HEK293T (cell line): ENCODE data around the gene ATP6V1G1.

ENCODE experiments used
- CTCF ChIA-PET: fragments of 350-600 bp; formaldehyde crosslinking; extraction: SDS; loops from one replicate; lab custom pipeline; 2021; ENCODE audit warnings: antibody characterized with exemption, inconsistent platforms; lab: Yijun Ruan, JAX
- POLR2A ChIA-PET: fragments of 350-600 bp; formaldehyde crosslinking; extraction: SDS; loops from one replicate; lab custom pipeline; 2020; ENCODE audit warnings: antibody characterized with exemption, inconsistent platforms; lab: Yijun Ruan, JAX
- DNase-seq: peaks from one replicate; pipeline ENCODE4 v3.0.0; 2012; ENCODE audit warnings: mixed read lengths; ENCODE audit errors: extremely low spot score
- ARNT ChIP-seq: fragments of 450-650 bp; IDR thresholded peaks from 2 replicates; pipeline ENCODE4 v1.6.1; 2017; ENCODE audit warnings: mild to moderate bottlenecking
- BHLHE40 ChIP-seq: fragments of 450-650 bp; IDR thresholded peaks from 2 replicates; pipeline ENCODE4 v1.6.1; 2016; ENCODE audit warnings: mild to moderate bottlenecking, moderate library complexity, borderline replicate concordance
- CTBP1 ChIP-seq: fragments of 450-650 bp; IDR thresholded peaks from 2 replicates; pipeline ENCODE4 v1.6.1; 2016; ENCODE audit warnings: borderline replicate concordance
- ELF4 ChIP-seq: fragments of 450-650 bp; IDR thresholded peaks from 2 replicates; pipeline ENCODE4 v1.6.1; 2017; ENCODE audit warnings: antibody characterized with exemption
- FOXA1 ChIP-seq: fragments of 450-650 bp; IDR thresholded peaks from 2 replicates; pipeline ENCODE4 v1.6.1; 2016; ENCODE audit warnings: mild to moderate bottlenecking
- FOXK2 ChIP-seq: fragments of 450-650 bp; IDR thresholded peaks from 2 replicates; pipeline ENCODE4 v1.6.1; 2016; ENCODE audit warnings: mild to moderate bottlenecking
- FOXM1 ChIP-seq: fragments of 450-650 bp; IDR thresholded peaks from 2 replicates; pipeline ENCODE4 v1.6.1; 2017; ENCODE audit warnings: mild to moderate bottlenecking, borderline replicate concordance
- HDGF ChIP-seq: fragments of 450-650 bp; IDR thresholded peaks from 2 replicates; pipeline ENCODE4 v1.6.1; 2017; ENCODE audit warnings: antibody characterized with exemption, borderline replicate concordance
- L3MBTL2 ChIP-seq: fragments of 450-650 bp; conservative IDR thresholded peaks from 2 replicates; pipeline ENCODE4 v1.6.1; 2016; ENCODE audit warnings: mild to moderate bottlenecking
- LEF1 ChIP-seq: fragments of 450-650 bp; IDR thresholded peaks from 2 replicates; pipeline ENCODE4 v1.6.1; 2017; ENCODE audit warnings: mild to moderate bottlenecking, borderline replicate concordance
- NFRKB ChIP-seq: fragments of 450-650 bp; IDR thresholded peaks from 2 replicates; pipeline ENCODE4 v1.6.1; 2016; ENCODE audit warnings: mild to moderate bottlenecking, moderate library complexity
- PKNOX1 ChIP-seq: fragments of 450-650 bp; IDR thresholded peaks from 2 replicates; pipeline ENCODE4 v1.6.1; 2016
- SP1 ChIP-seq: fragments of 450-650 bp; IDR thresholded peaks from 2 replicates; pipeline ENCODE4 v1.6.1; 2017
- SUZ12 ChIP-seq: fragments of 450-650 bp; IDR thresholded peaks from 2 replicates; pipeline ENCODE4 v1.6.1; 2016; ENCODE audit warnings: mild to moderate bottlenecking
- TARDBP ChIP-seq: fragments of 450-650 bp; IDR thresholded peaks from 2 replicates; pipeline ENCODE4 v1.6.1; 2016
- ZNF384 ChIP-seq: fragments of 450-650 bp; IDR thresholded peaks from 2 replicates; pipeline ENCODE4 v1.6.1; 2016

ATP6V1G1 gene

GRCh38 chr9:114608525-114608796 lies 20.9 kb downstream of the ATP6V1G1 start:
- ChIA-PET CTCF (no interaction called here), POLR2A (no interaction called here)
- TF ChIP-seq PKNOX1 (no peak), SP1 (no peak), ZNF384 (no peak)
- DNase-seq = no peak

- peak; percentile 66 for DNase-seq
- ChIA-PET CTCF (no interaction called here), POLR2A (interaction anchor here (0.9 to 1.6 kb wide), 5 partner anchors 9 to 93 kb away, joined by 3 to 8 read pairs (median 5); partner anchors contain the start of gene ATP6V1G1)
- peak; percentile 18; the same call in 1 of the 2 replicates for TF ChIP-seq ARNT
- no peak for TF ChIP-seq HDGF
- no peak for TF ChIP-seq ZNF384
- peak; percentile 60; the same call in 1 of the 2 replicates for TF ChIP-seq PKNOX1
Observed at GRCh38 chr9:114611516-114612271, 24.1 kb downstream of the ATP6V1G1 start.

GRCh38 chr9:114612272-114612923 lies 24.8 kb downstream of the ATP6V1G1 start:
- CTCF ChIA-PET = interaction anchor here (0.7 kb wide), 1 partner anchor 125 kb away, joined by 5 read pairs; no protein-coding TSS in a partner anchor
- no peak for DNase-seq

GRCh38 chr9:114613087-114613486 lies 25.5 kb downstream of the ATP6V1G1 start:
- POLR2A ChIA-PET = interaction anchor here (1.6 kb wide), 1 partner anchor 25 kb away, joined by 8 read pairs; the partner anchor contains the start of gene ATP6V1G1
- CTCF ChIA-PET = no interaction called here
- TF ChIP-seq FOXM1 (no peak), FOXK2 (no peak), BHLHE40 (no peak), ZNF384 (no peak), TARDBP (no peak), ARNT (no peak), CTBP1 (no peak), HDGF (no peak), ELF4 (no peak), SUZ12 (no peak), SP1 (no peak), L3MBTL2 (no peak), PKNOX1 (no peak), NFRKB (no peak), LEF1 (no peak), FOXA1 (no peak)
- no peak for DNase-seq

More at GRCh38 chr9:114612272-114612923, 24.8 kb downstream of the ATP6V1G1 start:
- no peak for TF ChIP-seq CTBP1
- TF ChIP-seq FOXK2 = no peak
- TF ChIP-seq ZNF384 = no peak
- TF ChIP-seq L3MBTL2 = no peak
- POLR2A ChIA-PET = interaction anchor here (0.9 to 1.6 kb wide), 5 partner anchors 8 to 93 kb away, joined by 3 to 8 read pairs (median 5); partner anchors contain the start of gene ATP6V1G1

- DNase-seq = no peak
- CTCF ChIA-PET = interaction anchor here (0.6 kb wide), 1 partner anchor 579 kb away, joined by 3 read pairs; no protein-coding TSS in a partner anchor
- POLR2A ChIA-PET = no interaction called here
- TF ChIP-seq ARNT (no peak), CTBP1 (no peak), TARDBP (no peak), SUZ12 (no peak), FOXK2 (no peak), HDGF (no peak), L3MBTL2 (no peak), LEF1 (no peak), NFRKB (no peak)
Observed at GRCh38 chr9:114613919-114614318, 26.4 kb downstream of the ATP6V1G1 start.

GRCh38 chr9:114614373-114614772 lies 26.8 kb downstream of the ATP6V1G1 start:
- no peak for DNase-seq
- CTCF ChIA-PET = interaction anchor here (0.6 kb wide), 1 partner anchor 578 kb away, joined by 3 read pairs; no protein-coding TSS in a partner anchor
- POLR2A ChIA-PET = no interaction called here
- TF ChIP-seq NFRKB (no peak), ELF4 (no peak), FOXM1 (no peak), TARDBP (no peak), ZNF384 (no peak), L3MBTL2 (no peak), ARNT (no peak), BHLHE40 (no peak), PKNOX1 (no peak), SUZ12 (no peak), HDGF (no peak)
